Measurements from ENCODE around the gene GRID1. TPM values are rescaled to one million over a fixed set of nuclear protein-coding genes. Genes with fewer than 3 reads are reported as not detected.

The GRID1 gene
- total and polyA plus RNA-seq, 11 donors, result 0.69 to 3.4 (median 1.6) TPM

GRCh38 chr10:86312701-86313270, 53.8 kb downstream of the GRID1 start:
- ATAC-seq, result no peak
- Histone ChIP-seq H3K36me3 (no peaks in the 10 kb centered on the region), H3K4me1 (no peaks in the 10 kb centered on the region), H3K27me3 (no peaks in the 10 kb centered on the region), H3K27ac (no peak overlapping the region), H3K9me3 (no peaks in the 10 kb centered on the region), H3K4me3 (no peak overlapping the region)
- TF ChIP-seq, protein P1, sequence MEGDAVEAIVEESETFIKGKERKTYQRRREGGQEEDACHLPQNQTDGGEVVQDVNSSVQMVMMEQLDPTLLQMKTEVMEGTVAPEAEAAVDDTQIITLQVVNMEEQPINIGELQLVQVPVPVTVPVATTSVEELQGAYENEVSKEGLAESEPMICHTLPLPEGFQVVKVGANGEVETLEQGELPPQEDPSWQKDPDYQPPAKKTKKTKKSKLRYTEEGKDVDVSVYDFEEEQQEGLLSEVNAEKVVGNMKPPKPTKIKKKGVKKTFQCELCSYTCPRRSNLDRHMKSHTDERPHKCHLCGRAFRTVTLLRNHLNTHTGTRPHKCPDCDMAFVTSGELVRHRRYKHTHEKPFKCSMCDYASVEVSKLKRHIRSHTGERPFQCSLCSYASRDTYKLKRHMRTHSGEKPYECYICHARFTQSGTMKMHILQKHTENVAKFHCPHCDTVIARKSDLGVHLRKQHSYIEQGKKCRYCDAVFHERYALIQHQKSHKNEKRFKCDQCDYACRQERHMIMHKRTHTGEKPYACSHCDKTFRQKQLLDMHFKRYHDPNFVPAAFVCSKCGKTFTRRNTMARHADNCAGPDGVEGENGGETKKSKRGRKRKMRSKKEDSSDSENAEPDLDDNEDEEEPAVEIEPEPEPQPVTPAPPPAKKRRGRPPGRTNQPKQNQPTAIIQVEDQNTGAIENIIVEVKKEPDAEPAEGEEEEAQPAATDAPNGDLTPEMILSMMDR (IDR thresholded peaks at IDR 0.05), result no peak
- no peak for TF ChIP-seq POLR2A (IDR thresholded peaks at IDR 0.05)
- 52 to 67% (median 64%) methylated on average over 2 to 5 of the region's 5 CpGs for WGBS, 4 donors
- intact Hi-C loops (cut with DNase I), result no loop called here
- DNase-seq, result no peak

- H3K4me1 ChIP-seq, result no peaks in the 10 kb centered on the region
- TF ChIP-seq POLR2A (IDR thresholded peaks at IDR 0.05), result no peak
- TF ChIP-seq, protein P1 (IDR thresholded peaks at IDR 0.05), result no peak
- H3K4me3 ChIP-seq, result no peak overlapping the region
- no peaks in the 10 kb centered on the region for H3K27me3 ChIP-seq
- WGBS, 4 donors, result 3 to 43% (median 37%) methylated on average over 1 of the region's 1 CpG
- intact Hi-C loops (cut with DNase I), result no loop called here
- no peak for DNase-seq
- no peak overlapping the region for H3K27ac ChIP-seq
- no peaks in the 10 kb centered on the region for H3K9me3 ChIP-seq
- no peaks in the 10 kb centered on the region for H3K36me3 ChIP-seq
- ATAC-seq, result no peak
These were observed 54.7 kb downstream of the GRID1 start for GRCh38 chr10:86311906-86312305.

DNA sequence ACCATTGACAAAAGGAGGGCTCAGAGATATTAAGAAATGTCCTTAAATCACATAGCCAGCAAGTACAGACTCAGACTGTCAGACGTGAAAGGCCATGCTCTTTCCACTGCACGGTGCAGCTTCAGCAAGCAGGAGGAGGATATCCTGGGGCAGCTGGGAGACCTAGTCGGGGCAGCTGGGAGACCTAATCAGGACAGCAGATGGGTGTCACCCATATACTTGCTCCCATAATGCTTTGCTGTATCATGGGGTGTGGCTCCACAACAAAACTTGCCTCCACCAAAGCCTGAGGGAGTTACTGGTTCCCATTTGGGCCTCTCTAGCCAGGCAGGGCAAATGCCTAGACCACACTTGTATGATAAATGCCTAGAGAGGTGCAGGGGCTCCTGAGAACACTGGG, 55.4 kb downstream of the GRID1 start:
- intact Hi-C loops (cut with DNase I), result no loop called here
- no peak for TF ChIP-seq POLR2A (IDR thresholded peaks at IDR 0.05)
- TF ChIP-seq, protein P1 (IDR thresholded peaks at IDR 0.05), result no peak
- Histone ChIP-seq H3K27me3 (no peaks in the 10 kb centered on the region), H3K36me3 (no peaks in the 10 kb centered on the region), H3K27ac (no peak overlapping the region), H3K4me3 (no peak overlapping the region), H3K9me3 (no peaks in the 10 kb centered on the region), H3K4me1 (no peaks in the 10 kb centered on the region)
- DNase-seq (no peak), ATAC-seq (no peak)
- 73 to 84% (median 79%) methylated on average over 3 of the region's 3 CpGs for WGBS, 4 donors

GRCh38 chr10:86310702-86311101, 55.9 kb downstream of the GRID1 start:
- no peaks in the 10 kb centered on the region for H3K9me3 ChIP-seq
- no peaks in the 10 kb centered on the region for H3K4me1 ChIP-seq
- H3K27me3 ChIP-seq, result no peaks in the 10 kb centered on the region
- H3K4me3 ChIP-seq, result no peak overlapping the region
- TF ChIP-seq, protein P1 (IDR thresholded peaks at IDR 0.05), result no peak
- 30 to 57% (median 42%) methylated on average over 1 of the region's 1 CpG for WGBS, 4 donors
- H3K27ac ChIP-seq, result no peak overlapping the region
- H3K36me3 ChIP-seq, result no peaks in the 10 kb centered on the region
- DNase-seq (no peak), ATAC-seq (no peak)
- intact Hi-C loops (cut with DNase I), result no loop called here
